ENCODE measurements around the gene APP.
"Not testable (repeated sequence)": the region's sequence is repeated elsewhere in the genome, so short reads cannot be mapped to it uniquely, and the experiment has no call there.

The APP gene

GRCh38 chr21:25942135-25942534, 228.4 kb downstream of the APP start:
- DNase-seq (ENCODE audit: low read depth, low spot score) = no peak

GRCh38 chr21:25939396-25939761, 231.2 kb downstream of the APP start:
- no peak for DNase-seq (ENCODE audit: low read depth, low spot score)

- DNase-seq (ENCODE audit: low read depth, low spot score) = no peak
Observed at GRCh38 chr21:25938658-25939395, 231.7 kb downstream of the APP start.

GRCh38 chr21:25936776-25937175, 233.8 kb downstream of the APP start:
- DNase-seq (ENCODE audit: low read depth, low spot score) = no peak

- DNase-seq (ENCODE audit: low read depth, low spot score) = no peak
Observed at GRCh38 chr21:25934771-25935224, 235.8 kb downstream of the APP start.

GRCh38 chr21:25934130-25934529, 236.4 kb downstream of the APP start:
- DNase-seq (ENCODE audit: low read depth, low spot score) = no peak

- DNase-seq (ENCODE audit: low read depth, low spot score) = no peak
Observed at GRCh38 chr21:25931765-25932164, 238.8 kb downstream of the APP start.

- no peak for DNase-seq (ENCODE audit: low read depth, low spot score)
Observed at GRCh38 chr21:25929856-25930520, 240.6 kb downstream of the APP start.

GRCh38 chr21:25927195-25927880, 243.2 kb downstream of the APP start:
- DNase-seq (ENCODE audit: low read depth, low spot score) = no peak

GRCh38 chr21:25925936-25926335, 244.6 kb downstream of the APP start:
- no peak for DNase-seq (ENCODE audit: low read depth, low spot score)

GRCh38 chr21:25925064-25925800, 245.3 kb downstream of the APP start:
- no peak for DNase-seq (ENCODE audit: low read depth, low spot score)

- DNase-seq (ENCODE audit: low read depth, low spot score) = not testable (repeated sequence)
Observed at GRCh38 chr21:25918152-25918551, 252.4 kb downstream of the APP start.

- no peak for DNase-seq (ENCODE audit: low read depth, low spot score)
Observed at GRCh38 chr21:25916226-25916625, 254.3 kb downstream of the APP start.

- no peak for DNase-seq (ENCODE audit: low read depth, low spot score)
Observed at GRCh38 chr21:25913479-25913878, 257.1 kb downstream of the APP start.

- DNase-seq (ENCODE audit: low read depth, low spot score) = no peak
Observed at GRCh38 chr21:25912402-25912746, 258.2 kb downstream of the APP start.

GRCh38 chr21:25911730-25912401, 258.7 kb downstream of the APP start:
- DNase-seq (ENCODE audit: low read depth, low spot score) = no peak

- DNase-seq (ENCODE audit: low read depth, low spot score) = no peak
Observed at GRCh38 chr21:25910809-25911208, 259.8 kb downstream of the APP start.

GRCh38 chr21:25909341-25909740, 261.2 kb downstream of the APP start:
- DNase-seq (ENCODE audit: low read depth, low spot score) = no peak

- DNase-seq (ENCODE audit: low read depth, low spot score) = no peak
Observed at GRCh38 chr21:25908495-25908894, 262.1 kb downstream of the APP start.

- DNase-seq (ENCODE audit: low read depth, low spot score) = no peak
Observed at GRCh38 chr21:25907573-25908275, 262.8 kb downstream of the APP start.

GRCh38 chr21:25906587-25906986, 264.0 kb downstream of the APP start:
- DNase-seq (ENCODE audit: low read depth, low spot score) = no peak
